NOMO-1 (cell line): ENCODE data around the gene PCDH1.
"Not testable (repeated sequence)": the region's sequence is repeated elsewhere in the genome, so short reads cannot be mapped to it uniquely, and the experiment has no call there.

ENCODE experiments used
- DNase-seq, 2 experiments: peaks; one replicate each; lab custom pipeline; 2025; ENCODE audit not compliant: unreplicated experiment in 2 of 2; lab: John Stamatoyannopoulos, UW

The PCDH1 gene

DNA sequence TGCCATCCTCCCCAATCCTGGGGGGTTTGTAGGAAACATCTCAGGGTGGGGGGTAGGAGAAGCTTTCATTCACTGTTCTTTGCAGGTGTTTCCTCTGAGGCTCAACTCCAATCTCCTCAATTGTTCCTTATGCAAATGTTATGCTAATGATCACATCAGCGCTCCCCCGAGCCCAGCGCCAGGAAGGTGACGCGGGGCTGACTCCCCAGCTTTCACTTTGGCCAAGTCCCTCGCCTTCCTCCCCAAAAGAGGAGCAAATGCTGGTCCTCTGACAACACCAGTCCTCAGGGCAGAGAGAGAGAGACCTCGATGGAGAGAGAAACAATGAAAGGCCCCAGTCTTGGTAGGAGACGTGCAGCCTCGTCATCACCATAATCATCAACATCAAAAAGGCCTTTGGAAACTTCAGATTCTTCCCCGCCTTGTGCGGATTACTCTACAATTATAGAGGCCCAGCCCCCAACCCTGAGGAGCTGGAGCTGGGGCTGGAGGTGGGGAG lies 39.1 kb downstream of the PCDH1 start:
- no peak for DNase-seq

DNA sequence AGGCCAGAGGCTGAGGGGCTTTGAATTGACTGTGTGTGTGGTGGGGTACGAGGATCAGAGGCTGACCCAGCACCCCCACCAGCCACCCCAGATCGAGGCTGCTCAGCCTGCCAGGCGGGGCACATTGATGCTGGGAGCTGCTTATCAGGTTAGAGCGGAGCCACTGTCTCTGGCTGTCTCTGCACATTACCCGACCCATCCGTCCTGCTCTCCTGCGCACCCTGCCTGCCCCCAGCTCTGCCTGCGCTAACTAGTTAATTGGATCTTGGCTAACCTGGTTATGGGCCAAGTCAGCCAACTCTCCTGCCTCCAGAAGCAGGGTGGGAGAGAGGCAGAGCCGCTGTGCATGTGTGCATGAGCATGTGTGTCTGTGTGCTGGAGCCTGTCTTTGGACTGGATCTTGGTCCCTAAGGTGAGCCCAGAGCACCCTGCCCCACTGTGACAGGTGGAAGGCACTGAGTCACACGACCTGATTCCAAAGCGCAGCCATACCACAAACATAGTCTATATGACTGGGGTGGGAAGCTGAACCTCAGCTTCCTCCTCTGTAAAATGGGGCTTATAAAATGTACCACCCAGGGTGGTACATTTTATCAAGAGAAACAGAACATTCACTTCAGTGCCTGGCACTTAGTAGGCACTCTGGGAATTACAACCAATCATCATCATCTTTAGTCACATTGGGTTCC lies 39.7 kb downstream of the PCDH1 start:
- DNase-seq, result no peak

DNA sequence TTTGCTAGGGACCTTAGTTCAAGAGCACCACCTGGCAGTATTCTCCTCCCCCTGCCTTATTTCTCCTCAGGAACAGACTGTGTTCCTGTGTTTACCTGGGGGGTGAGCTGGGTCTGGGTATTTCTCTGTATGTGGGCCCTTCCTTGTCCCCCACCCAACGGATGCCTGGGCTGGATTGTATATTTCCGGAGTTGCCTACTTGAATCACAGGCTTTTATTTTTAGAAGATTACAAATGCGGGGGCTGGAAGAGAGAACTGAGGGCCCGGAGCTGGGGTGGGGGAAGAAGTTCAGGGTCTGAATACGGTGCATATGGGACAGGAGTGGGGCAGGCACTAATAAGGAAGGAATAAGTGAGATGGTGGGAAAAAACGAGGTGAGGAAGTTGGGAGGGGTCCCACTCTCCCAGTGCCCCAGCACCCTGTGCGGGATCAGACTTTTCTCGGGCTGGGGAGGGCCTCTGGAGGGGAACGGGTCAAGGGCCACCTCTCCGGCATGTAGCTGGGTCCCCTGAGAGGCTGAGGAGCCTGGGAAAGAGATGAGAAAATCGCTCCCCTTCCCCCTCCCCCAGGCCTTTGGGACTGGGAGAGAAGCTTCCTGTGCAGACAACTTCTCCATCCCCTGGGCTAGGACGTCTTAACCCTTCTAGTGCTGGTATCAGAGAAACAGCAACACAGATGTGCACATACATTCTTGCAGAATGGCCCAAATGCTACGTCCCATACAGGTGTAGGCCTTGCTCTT lies 42.1 kb downstream of the PCDH1 start:
- no peak for DNase-seq

DNA sequence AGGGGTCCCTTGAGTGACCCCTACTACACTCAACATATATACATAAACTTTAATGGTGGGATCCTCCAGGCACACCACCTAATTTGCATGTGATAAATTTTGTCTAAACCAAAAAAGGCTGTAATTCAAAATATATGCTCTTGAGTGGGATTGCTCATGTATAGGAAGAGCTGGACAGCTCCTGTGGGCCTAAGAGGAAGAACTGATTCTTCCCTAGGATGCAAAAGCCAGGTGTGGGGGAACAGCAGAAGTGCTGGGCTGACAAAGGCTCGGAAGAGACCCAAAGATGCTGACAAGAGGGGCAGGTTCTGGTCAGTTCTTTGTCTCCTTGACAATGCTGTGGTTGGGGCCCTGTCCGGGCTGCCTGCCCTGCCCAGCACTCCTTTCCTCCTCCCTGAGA lies 43.9 kb downstream of the PCDH1 start:
- no peak for DNase-seq

DNA sequence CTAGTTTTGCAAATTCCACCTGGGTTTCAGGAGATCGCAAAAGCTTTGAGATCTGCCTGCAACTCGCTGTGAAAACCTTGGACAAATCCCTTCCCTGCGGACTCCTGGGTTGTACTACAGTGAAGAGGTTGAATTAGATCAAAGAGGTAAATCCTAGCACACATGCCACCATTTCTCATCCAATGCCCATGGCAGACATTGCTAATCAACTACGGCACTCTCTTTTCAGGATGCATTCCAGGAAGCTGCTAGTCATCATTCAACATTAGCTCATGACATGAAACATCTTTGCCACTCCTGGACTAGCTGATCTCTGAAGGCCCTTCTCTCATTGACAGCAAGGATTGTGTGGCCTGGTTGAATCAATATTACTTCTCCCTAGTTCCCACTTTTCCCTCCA lies 46.1 kb downstream of the PCDH1 start:
- no peak for DNase-seq

DNA sequence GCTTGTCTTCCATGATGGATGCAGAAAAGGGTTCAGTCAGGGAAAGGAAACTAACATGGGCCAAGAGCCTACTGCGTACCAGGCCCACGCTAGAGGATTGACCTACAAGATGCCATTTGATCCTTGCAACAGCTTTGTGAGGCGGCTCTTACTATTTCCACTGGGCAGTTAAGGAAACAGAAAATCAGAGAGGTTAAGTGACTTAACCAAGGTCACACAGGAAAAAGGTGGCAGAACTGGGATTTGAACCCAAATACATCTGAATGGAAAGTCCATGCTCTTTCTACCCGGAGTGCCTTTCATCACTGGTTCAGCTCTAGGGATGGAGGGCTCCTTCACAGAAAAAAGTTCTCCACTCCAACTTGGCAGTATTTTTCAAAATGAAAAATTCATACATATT lies 50.0 kb downstream of the PCDH1 start:
- DNase-seq, result no peak

DNA sequence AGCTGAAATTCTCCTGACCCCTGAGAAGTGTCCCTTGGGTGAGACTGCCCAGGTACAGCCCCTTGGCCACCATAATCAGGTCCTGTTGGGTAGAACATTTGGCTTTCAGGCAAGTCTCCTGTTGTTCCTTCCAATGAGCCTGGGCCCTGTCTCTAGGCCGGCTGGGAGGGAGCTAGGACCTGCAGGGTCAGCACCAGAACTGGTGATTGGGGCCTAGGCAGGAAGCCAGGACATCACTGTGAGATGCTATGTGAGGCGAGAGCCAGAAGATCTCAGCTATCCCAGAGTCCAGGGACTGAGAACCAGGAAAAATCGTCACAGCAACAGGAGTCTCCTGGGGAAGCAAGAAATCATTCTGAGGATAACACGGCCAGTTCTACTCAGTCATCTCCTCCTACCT lies 51.5 kb downstream of the PCDH1 start:
- DNase-seq, result no peak

DNA sequence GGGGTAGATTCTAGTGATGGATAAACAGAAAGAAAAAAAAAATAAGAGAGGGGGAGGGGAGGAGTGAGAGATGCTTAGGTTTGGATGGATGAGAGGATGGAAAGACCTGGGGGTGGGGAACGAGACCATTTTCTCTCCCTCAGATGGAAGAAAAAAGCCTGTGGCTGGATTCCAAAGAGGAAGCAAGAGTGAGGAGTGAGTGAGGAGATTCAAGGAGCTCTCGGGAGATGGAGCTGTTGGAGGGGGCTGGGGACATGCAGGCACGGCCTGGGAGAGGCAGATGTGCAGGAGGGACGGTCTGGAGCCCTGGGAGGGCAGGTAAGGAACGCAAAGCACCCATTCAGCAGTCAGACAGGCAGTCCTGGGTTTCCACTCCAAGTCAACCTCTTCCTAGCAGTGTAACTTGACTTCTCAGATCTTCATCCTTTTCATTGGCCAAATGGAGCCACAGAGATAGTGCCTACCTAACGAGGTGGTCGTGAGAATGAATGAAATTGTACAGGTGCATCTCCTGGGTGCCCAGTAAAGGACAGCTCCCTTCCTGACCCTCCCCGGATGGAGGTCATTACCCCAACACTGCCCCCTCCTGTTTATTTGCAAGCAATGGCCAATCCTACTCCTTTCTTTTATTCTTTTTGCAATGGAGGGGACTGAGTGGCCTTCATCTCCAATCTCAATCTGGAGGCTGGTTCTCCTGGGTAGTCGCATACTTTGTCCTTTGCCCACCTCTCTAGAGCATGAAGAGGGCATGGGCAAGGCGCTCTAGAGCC lies 52.2 kb downstream of the PCDH1 start:
- DNase-seq, result no peak

DNA sequence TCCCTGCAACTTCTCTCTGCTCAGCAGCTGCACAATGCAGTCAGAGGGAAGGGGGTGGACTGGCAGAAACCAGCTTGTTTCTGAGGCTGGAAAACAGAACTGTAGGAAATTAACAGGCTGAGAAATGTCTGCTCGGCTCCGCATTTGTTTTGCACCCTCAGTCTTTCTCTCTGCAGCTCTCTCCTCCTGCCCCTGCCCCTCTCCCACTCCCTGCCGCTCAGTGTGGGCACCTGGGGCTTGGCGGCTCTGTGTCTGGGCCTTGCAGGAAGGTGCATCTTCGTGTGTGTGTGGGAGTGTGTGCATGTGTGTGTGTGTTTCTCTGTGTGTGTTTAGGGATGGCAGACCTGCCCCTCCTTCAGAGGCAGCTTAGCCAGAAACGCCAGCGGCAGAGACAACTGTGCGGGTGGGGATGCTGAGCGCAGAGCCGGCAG lies 53.0 kb downstream of the PCDH1 start:
- DNase-seq, result no peak

DNA sequence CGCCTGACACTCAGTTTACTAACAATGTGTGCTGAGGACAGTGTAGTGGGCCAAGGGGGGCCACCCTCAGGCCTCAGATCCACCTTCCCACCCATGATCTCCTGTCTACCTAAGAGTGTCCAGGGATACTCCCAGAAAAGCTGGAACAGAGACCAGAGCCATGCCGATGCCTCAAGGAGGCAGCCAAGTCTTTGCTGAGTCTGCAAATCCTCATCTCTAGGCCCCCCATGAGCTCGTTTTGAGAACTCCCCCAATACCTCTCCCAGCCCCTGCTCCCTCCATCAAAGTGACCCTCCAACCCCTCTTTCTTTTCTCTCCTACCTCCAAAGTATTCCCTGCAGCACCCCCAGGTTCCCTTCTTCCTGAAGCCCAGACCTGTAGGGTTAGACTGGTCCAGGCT lies 53.5 kb downstream of the PCDH1 start:
- no peak for DNase-seq

DNA sequence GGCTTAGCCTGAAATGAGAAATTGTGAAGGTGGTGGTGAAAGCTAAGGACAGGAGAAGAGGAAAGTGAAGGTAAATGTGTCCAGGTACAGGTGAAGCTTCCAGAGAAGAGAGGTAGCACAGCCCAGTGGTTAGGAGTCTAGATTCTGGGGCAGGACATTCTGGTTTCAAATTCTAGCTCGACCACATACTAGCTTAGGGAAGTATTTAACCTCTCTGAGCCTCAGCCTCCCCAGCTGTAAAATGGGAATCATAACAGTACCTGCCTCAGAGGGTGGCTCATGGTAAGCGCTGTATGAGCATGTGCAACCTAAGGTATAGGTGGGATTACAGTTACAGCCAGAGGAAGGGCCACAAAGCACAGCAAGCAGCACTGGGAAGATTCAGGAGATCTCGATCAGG lies 55.2 kb downstream of the PCDH1 start:
- no peak for DNase-seq

DNA sequence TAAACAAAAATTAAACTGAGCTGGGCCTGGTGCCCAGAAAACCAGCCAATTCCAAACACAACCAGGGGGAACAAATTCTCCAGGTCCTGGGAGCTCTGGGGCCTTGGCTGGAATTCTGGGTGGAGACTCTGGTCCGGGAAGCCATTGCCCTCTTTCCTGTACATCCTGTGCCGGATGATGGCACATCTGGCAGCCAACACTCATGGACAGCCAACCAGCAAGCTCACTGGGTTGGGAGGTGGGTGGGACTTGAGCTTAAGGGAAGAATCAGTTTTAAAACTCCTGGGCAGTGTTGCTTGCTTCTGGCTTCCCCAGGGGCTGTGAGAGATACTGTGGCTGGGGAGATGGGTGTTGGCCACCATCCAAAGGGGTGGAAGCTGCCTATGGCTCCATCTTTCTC lies 56.1 kb downstream of the PCDH1 start:
- no peak for DNase-seq

DNA sequence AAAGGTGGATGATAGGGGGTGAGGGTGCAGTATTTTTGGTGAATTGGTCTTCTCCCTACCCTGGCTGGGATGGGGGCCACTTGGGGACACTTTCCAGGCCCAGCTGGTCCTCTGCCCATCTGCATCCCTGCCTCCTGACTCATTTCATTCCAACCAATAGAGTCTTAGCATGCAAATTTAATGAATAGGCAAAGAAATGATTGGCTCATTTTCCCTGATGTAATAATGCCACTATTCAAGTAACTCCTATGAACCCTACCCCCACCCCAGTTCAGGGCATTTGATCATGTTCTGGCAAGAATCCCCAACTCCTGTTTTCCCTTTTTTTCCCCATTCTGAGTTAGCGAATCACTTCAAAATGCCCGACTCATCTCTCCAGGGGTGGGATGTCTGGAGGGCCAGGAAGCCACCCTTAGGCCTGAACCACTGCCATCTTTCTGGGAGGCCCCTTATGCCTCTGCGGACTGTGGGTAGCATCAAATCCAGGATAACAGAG lies 56.7 kb downstream of the PCDH1 start:
- DNase-seq, result peak; percentile 15 to 19

DNA sequence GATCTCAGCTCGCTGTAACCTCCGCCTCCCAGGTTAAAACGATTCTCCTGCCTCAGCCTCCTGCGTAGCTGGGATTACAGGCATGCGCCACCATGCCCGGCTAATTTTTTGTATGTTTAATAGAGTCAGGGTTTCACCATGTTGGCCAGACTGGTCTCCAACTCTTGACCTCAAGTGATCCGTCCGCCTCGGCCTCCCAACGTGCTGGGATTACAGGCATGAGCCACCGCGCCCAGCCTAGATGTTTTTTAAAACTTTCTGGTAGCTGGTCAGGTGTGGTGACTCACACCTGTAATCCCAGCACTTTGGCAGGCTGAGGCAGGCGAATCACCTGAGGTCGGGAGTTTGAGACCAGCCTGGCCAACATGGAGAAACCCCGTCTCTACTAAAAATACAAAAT lies 57.5 kb downstream of the PCDH1 start:
- DNase-seq, result not testable (repeated sequence)

DNA sequence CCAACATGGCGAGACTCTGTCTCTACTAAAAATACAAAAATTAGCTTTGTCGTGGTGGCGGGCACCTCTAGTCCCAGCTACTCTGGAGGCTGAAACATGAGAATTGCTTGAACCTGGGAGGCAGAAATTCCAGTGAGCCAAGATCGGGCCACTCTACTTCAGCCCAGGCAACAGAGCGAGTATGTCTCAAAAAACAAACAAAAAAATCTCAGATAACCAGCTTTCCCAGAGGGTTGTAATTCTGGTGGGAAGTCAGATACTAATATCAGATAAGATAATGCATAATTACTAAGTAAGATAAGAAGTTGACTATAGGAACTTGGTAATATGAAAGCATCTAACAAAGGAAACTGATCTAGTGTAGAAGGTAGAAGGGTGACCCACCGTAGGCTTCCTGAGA lies 60.6 kb downstream of the PCDH1 start:
- DNase-seq, result no peak

DNA sequence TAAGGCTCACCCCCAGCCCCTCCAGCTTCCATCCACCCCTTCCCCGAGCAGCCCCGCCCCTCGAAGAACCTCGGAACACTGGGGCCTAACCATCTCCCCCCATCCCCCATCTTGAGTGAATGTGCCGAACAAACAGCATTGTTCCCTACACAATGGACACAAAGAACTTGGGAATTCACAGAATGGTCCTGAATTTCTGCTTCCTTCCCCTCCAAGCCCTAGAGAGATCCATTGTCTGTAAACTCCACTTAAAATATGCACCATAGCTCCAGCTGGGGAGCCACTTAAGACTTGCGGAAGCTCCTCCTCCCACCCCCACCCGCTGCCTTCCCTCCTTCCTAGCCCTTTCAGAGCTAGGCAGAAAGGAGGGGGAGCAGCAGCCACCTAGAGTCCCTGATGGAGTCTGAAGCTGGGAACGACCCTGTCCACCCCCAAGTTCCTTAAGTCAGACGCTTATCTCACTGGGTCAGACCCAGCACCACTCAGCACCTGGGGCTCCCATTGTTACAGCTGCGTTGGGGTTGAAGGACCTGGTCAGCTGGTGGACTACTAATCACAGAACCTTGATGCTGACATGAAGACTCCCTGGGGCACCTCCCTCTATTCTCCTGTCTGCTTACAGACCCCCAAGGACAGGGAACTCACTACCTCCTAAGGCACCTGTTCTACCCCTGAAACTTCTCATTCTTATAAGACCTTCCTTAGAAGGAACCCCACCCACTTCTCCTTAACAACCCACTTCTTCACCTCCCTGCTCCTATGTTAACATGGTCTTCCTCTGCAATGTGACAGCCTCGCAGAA lies 61.4 kb downstream of the PCDH1 start:
- DNase-seq, result no peak

DNA sequence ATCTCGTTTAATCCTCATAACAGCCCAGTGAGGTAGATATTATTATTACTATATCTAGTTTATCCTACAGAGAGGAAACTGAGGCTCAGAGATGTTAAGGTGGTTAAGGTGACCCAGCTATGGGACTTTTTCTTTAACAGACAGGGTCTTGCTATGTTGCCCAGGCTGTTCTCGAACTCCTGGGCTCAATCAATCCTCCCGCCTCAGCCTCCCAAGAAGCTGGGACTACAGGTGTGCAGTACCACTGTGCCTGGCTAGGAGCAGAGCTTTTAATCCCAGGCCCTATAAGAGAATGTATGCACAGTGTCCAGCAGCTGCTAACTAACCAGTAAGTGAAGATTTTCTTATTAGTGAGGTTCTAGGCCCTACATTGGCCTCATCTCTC lies 62.4 kb downstream of the PCDH1 start:
- DNase-seq, result no peak

DNA sequence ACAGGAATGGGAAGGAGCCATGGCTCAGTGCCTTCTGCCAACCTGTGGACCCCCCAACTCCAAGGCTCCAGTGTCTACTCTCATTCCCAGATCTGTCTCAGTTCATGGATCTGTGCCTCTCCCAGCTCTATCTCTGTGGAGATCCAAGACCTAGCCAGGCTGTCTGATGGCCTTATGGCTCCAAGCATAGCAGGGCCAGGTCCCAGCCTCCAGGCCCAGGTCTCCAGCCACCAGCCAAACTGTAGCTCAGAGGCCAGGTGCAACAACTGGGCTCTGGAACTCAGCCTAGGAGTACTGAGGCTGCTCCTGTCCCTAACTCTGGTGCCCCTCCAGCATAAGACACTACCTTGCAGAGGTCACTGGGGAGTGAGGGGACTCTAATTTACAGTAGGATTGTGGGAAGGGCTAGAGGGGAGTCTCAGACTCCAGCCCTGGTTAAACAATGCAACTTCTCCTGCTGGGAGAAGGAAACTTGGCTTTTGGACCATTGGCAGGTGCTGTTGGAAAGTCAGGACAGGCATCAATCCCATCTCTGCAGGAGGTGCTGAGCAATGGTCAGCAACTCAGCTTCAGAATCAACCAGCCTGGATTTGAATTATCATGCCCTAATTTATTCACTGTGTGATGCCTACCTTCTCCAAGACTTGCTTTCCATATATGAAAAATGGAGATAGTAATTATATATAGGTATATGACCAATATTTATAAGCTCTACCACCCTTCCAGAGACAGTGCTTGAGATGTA lies 63.0 kb downstream of the PCDH1 start:
- no peak for DNase-seq

DNA sequence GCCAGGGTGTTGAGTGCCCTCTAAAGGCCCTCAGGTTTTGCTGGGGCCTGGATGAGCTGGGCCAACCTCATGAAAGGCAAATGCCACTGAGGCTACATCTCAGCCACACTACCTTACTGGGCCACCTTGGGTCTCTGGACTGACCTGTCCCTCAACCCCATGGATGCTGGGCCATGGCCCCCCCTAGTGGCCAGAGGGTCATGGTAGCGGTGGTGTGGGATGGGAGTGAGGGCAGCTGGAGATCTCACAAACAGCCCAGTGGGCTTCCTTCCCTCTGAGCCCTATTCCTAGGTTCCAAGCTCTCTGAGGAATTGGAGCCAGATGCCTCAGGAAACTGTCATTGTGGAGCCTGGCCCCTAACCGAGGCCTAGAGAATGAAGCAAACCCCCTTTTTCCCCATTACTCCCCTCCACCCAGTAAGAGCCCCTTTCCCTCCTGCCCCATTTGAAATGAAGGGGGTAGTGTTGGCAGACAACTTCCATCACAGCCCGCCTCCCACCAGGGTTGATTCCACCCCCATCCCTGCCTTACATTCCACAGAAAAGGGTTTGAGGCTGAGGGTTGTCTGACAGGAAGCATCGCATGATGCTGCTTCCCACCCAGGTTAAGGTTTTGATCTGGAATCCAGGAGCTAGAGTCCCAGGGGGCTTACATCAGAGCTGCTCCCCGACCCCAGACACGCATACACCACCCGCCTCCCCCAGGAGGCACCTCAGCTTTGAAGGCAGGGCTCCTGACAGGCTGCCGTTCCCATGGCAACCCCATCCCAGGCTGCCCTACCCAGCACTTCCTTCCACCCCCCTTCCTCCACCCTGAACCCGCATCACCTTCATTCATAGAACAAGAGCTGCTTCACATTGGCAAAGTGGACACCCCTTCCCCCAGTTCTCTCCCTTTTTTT lies 63.9 kb downstream of the PCDH1 start:
- peak in 1 of 2 experiments; percentile 6 for DNase-seq
